ENCODE data around the gene SLC8A1. TPM values are rescaled to one million over a fixed set of nuclear protein-coding genes. Genes with fewer than 3 reads are reported as not detected.

Gene SLC8A1
- total and polyA plus RNA-seq, 2 donors (not counting 1 experiment from before 2014, with no cell fraction given), result 0.07 to 0.20 TPM

GRCh38 chr2:40279001-40279400 is 172.9 kb downstream of the SLC8A1 start:
- H3K27ac ChIP-seq (ENCODE audit: low read length in 2 of 2), result no peak overlapping the region
- no peaks in the 10 kb centered on the region for H3K9me3 ChIP-seq (ENCODE audit: control extremely low read depth in 1 of 3, control insufficient read depth in 2 of 3, insufficient read depth in 1 of 3, low read length in 2 of 3)
- peaks cover 16 to 26% of the 10 kb centered on the region in 2 donors for H3K4me1 ChIP-seq (ENCODE audit: control insufficient read depth in 2 of 2, insufficient read depth in 2 of 2, low read length in 2 of 2)
- H3K4me3 Mint-ChIP-seq, result no peak overlapping the region
- DNase-seq (no peak), ATAC-seq (ENCODE audit: low read depth) (no peak)
- CTCF ChIA-PET, result no interaction called here
- intact Hi-C loops (cut with micrococcal nuclease), result no loop called here
- H4K20me1 ChIP-seq (ENCODE audit: control insufficient read depth, insufficient read depth, low read length, poor library complexity, severe bottlenecking), result no peaks in the 10 kb centered on the region
- H3K4me1 Mint-ChIP-seq, result peaks cover 31% of the 10 kb centered on the region
- H3K36me3 ChIP-seq (replicated peaks in 1 of 2; ENCODE audit: control extremely low read depth in 1 of 2, control insufficient read depth in 1 of 2, extremely low read depth in 1 of 2, insufficient read depth in 2 of 2, low read length in 1 of 2), result no peaks in the 10 kb centered on the region
- H3K9me3 Mint-ChIP-seq (ENCODE audit: insufficient read depth), result no peaks in the 10 kb centered on the region
- H3K27ac Mint-ChIP-seq, result no peak overlapping the region
- no peak overlapping the region for H3K9ac ChIP-seq (ENCODE audit: low read length)
- no peaks in the 10 kb centered on the region for H3K27me3 Mint-ChIP-seq
- H3K27me3 ChIP-seq (replicated peaks in 1 of 4; ENCODE audit: control extremely low read depth in 1 of 4, control insufficient read depth in 3 of 4, insufficient read depth in 4 of 4, low read length in 3 of 4), result no peaks in the 10 kb centered on the region
- H3K79me2 ChIP-seq (ENCODE audit: control insufficient read depth, insufficient read depth, low read length), result no peaks in the 10 kb centered on the region
- WGBS (ENCODE audit: insufficient coverage), result 0% methylated on average over 1 of the region's 2 CpGs
- POLR2A ChIA-PET, result no interaction called here
- no peak overlapping the region for H2AFZ ChIP-seq (ENCODE audit: insufficient read depth, low read depth, low read length, poor library complexity, severe bottlenecking)
- H3K4me3 ChIP-seq (ENCODE audit: control extremely low read depth in 1 of 5, extremely low read depth in 1 of 5, insufficient read depth in 1 of 5, low read depth in 2 of 5, low read length in 4 of 5), result no peak overlapping the region
- H3K4me2 ChIP-seq (replicated peaks; ENCODE audit: low read depth, low read length, poor library complexity, severe bottlenecking), result no peak overlapping the region
- TF ChIP-seq CTCF (IDR thresholded peaks at IDR 0.05) (no peak), EZH2 (IDR thresholded peaks at IDR 0.05; ENCODE audit: borderline replicate concordance, insufficient read depth, low read depth, low read length, poor library complexity, severe bottlenecking) (no peak)

- Mint-ChIP-seq H3K27me3 (no peaks in the 10 kb centered on the region), H3K4me3 (no peak overlapping the region), H3K9me3 (ENCODE audit: insufficient read depth) (no peaks in the 10 kb centered on the region), H3K4me1 (peaks cover 6% of the 10 kb centered on the region), H3K27ac (no peak overlapping the region)
- Histone ChIP-seq H4K20me1 (ENCODE audit: control insufficient read depth, insufficient read depth, low read length, poor library complexity, severe bottlenecking) (no peaks in the 10 kb centered on the region), H3K27me3 (replicated peaks in 1 of 4; ENCODE audit: control extremely low read depth in 1 of 4, control insufficient read depth in 3 of 4, insufficient read depth in 4 of 4, low read length in 3 of 4) (no peaks in the 10 kb centered on the region), H3K4me2 (replicated peaks; ENCODE audit: low read depth, low read length, poor library complexity, severe bottlenecking) (no peak overlapping the region), H3K9ac (ENCODE audit: low read length) (no peak overlapping the region), H3K79me2 (ENCODE audit: control insufficient read depth, insufficient read depth, low read length) (no peaks in the 10 kb centered on the region), H3K36me3 (replicated peaks in 1 of 2; ENCODE audit: control extremely low read depth in 1 of 2, control insufficient read depth in 1 of 2, extremely low read depth in 1 of 2, insufficient read depth in 2 of 2, low read length in 1 of 2) (no peaks in the 10 kb centered on the region), H3K27ac (ENCODE audit: low read length in 2 of 2) (no peak overlapping the region), H2AFZ (ENCODE audit: insufficient read depth, low read depth, low read length, poor library complexity, severe bottlenecking) (no peak overlapping the region), H3K4me1 (ENCODE audit: control insufficient read depth in 2 of 2, insufficient read depth in 2 of 2, low read length in 2 of 2) (peaks cover under 1 to 3% of the 10 kb centered on the region in 2 donors), H3K9me3 (ENCODE audit: control extremely low read depth in 1 of 3, control insufficient read depth in 2 of 3, insufficient read depth in 1 of 3, low read length in 2 of 3) (no peaks in the 10 kb centered on the region), H3K4me3 (ENCODE audit: control extremely low read depth in 1 of 5, extremely low read depth in 1 of 5, insufficient read depth in 1 of 5, low read depth in 2 of 5, low read length in 4 of 5) (no peak overlapping the region)
- WGBS (ENCODE audit: insufficient coverage), result no CpG with 5 or more reads among the region's 1 CpG
- intact Hi-C loops (cut with micrococcal nuclease), result no loop called here
- TF ChIP-seq EZH2 (IDR thresholded peaks at IDR 0.05; ENCODE audit: borderline replicate concordance, insufficient read depth, low read depth, low read length, poor library complexity, severe bottlenecking) (no peak), CTCF (IDR thresholded peaks at IDR 0.05) (no peak)
- ChIA-PET POLR2A (no interaction called here), CTCF (no interaction called here)
- no peak for DNase-seq
- no peak for ATAC-seq (ENCODE audit: low read depth)
Observed at GRCh38 chr2:40276076-40276475, 175.8 kb downstream of the SLC8A1 start.

Data from B cell (primary cell).